IMR-90 (cell line): ENCODE results near the gene VPS4B. TPM values are rescaled to one million over a fixed set of nuclear protein-coding genes. Genes with fewer than 3 reads are reported as not detected.
A peak's percentile ranks its signal among the peaks of the same experiment; 100 is the strongest.

Source experiments
- ATAC-seq: fragments of 200-7000 bp; cut with Tn5 transposase; 2 replicates; pipeline ENCODE4 v1.9.1; 2020; ENCODE audit warnings: low read depth, mild to moderate bottlenecking, moderate library complexity
- BruUV-seq: library from RNA; stranded (reverse); fragments of 400-500 nt; replicated peaks from 2 replicates; lab custom pipeline; 2021; lab: Mats Ljungman, UMichigan
- CTCF ChIA-PET: fragments of 300-600 bp; formaldehyde crosslinking; extraction: SDS; loops from one replicate; lab custom pipeline; 2021; ENCODE audit warnings: antibody characterized with exemption; lab: Yijun Ruan, JAX
- POLR2A ChIA-PET: fragments of 300-600 bp; sonication (Branson Sonifier 250); formaldehyde crosslinking; loops from one replicate; lab custom pipeline; 2022; ENCODE audit warnings: antibody characterized with exemption; ENCODE audit not compliant: unreplicated experiment; lab: Charles Lee
- DNase-seq: peaks from one replicate; pipeline ENCODE4 v3.0.0; 2013
- H2AFZ ChIP-seq: replicated peaks from 2 replicates; pipeline ENCODE3; 2013; ENCODE audit warnings: low read length, mild to moderate bottlenecking; ENCODE audit not compliant: poor library complexity
- H2AK5ac ChIP-seq: 2 replicates; pipeline ENCODE4 v1.6.1; 2013; ENCODE audit warnings: low read depth, low read length, inconsistent platforms
- H2AK9ac ChIP-seq: replicated peaks from 2 replicates; pipeline ENCODE3; 2013; ENCODE audit warnings: mild to moderate bottlenecking, low read depth, low read length, moderate library complexity; ENCODE audit not compliant: poor library complexity
- H2BK120ac ChIP-seq: 2 replicates; pipeline ENCODE4 v1.6.1; 2013; ENCODE audit warnings: low read depth, low read length, inconsistent platforms
- H2BK15ac ChIP-seq: 3 replicates; pipeline ENCODE4 v1.6.1; 2013; ENCODE audit warnings: low read depth, low read length, inconsistent platforms
- H2BK20ac ChIP-seq: 2 replicates; pipeline ENCODE4 v1.6.1; 2013; ENCODE audit warnings: low read depth, mild to moderate bottlenecking, inconsistent platforms, low read length, moderate library complexity
- H2BK5ac ChIP-seq: 2 replicates; pipeline ENCODE4 v1.6.1; 2013; ENCODE audit warnings: mild to moderate bottlenecking, low read depth, low read length, inconsistent platforms; ENCODE audit not compliant: poor library complexity, severe bottlenecking
- H3K14ac ChIP-seq: replicated peaks from 2 replicates; pipeline ENCODE4 v1.6.1; 2013; ENCODE audit warnings: low read depth, low read length, inconsistent platforms
- H3K18ac ChIP-seq: 2 replicates; pipeline ENCODE4 v1.6.1; 2013; ENCODE audit warnings: low read depth, low read length, control low read depth
- H3K23ac ChIP-seq: 2 replicates; pipeline ENCODE4 v1.6.1; 2013; ENCODE audit warnings: low read depth, low read length, inconsistent platforms
- H3K27ac ChIP-seq: 2 replicates; pipeline ENCODE4 v1.5.1; 2013; ENCODE audit warnings: mild to moderate bottlenecking, control low read depth, low read length; ENCODE audit not compliant: insufficient read depth
- H3K27me3 ChIP-seq: 2 replicates; pipeline ENCODE4 v1.6.1; 2013; ENCODE audit warnings: low read length; ENCODE audit not compliant: control insufficient read depth, insufficient read depth
- H3K36me3 ChIP-seq: 2 replicates; pipeline ENCODE4 v1.6.1; 2013; ENCODE audit warnings: low read length, mixed read lengths; ENCODE audit not compliant: control insufficient read depth, insufficient read depth
- H3K4ac ChIP-seq: 2 replicates; pipeline ENCODE4 v1.6.1; 2013; ENCODE audit warnings: low read depth, low read length, inconsistent platforms
- H3K4me1 ChIP-seq: 2 replicates; pipeline ENCODE4 v1.6.1; 2013; ENCODE audit warnings: low read length, mixed read lengths; ENCODE audit not compliant: control insufficient read depth, insufficient read depth
- H3K4me2 ChIP-seq: 2 replicates; pipeline ENCODE4 v1.6.1; 2013; ENCODE audit warnings: low read depth, mild to moderate bottlenecking, control low read depth, low read length, moderate library complexity
- H3K4me3 ChIP-seq: 2 replicates; pipeline ENCODE4 v1.5.1; 2013; ENCODE audit warnings: low read depth, mild to moderate bottlenecking, control low read depth, low read length, moderate library complexity; ENCODE audit not compliant: insufficient read depth
- H3K56ac ChIP-seq: 2 replicates; pipeline ENCODE4 v1.6.1; 2013; ENCODE audit warnings: low read length, inconsistent platforms; ENCODE audit not compliant: insufficient read depth; ENCODE audit errors: extremely low read depth
- H3K79me1 ChIP-seq, 2 experiments: 2 replicates each; pipeline ENCODE4 v1.6.1; 2013; ENCODE audit warnings: low read length in 2 of 2, inconsistent platforms in 1 of 2, low read depth in 1 of 2
- H3K9ac ChIP-seq: 2 replicates; pipeline ENCODE4 v1.6.1; 2013; ENCODE audit warnings: low read depth, low read length, control low read depth
- H3K9me1 ChIP-seq: 2 replicates; pipeline ENCODE4 v1.6.1; 2013; ENCODE audit warnings: low read length, inconsistent platforms; ENCODE audit not compliant: insufficient read depth
- H3K9me3 ChIP-seq: 2 replicates; pipeline ENCODE4 v1.6.1; 2013; ENCODE audit warnings: low read length; ENCODE audit not compliant: control insufficient read depth, insufficient read depth
- H4K20me1 ChIP-seq: 2 replicates; pipeline ENCODE4 v1.6.1; 2013; ENCODE audit warnings: low read length, inconsistent platforms; ENCODE audit not compliant: insufficient read depth
- H4K5ac ChIP-seq: 2 replicates; pipeline ENCODE4 v1.6.1; 2013; ENCODE audit warnings: mild to moderate bottlenecking, low read depth, low read length, control low read depth
- H4K8ac ChIP-seq, 2 experiments: 2 replicates each; pipeline ENCODE4 v1.6.1; 2013; ENCODE audit warnings: low read depth in 2 of 2, low read length in 2 of 2, control low read depth in 1 of 2, inconsistent platforms in 1 of 2
- H4K91ac ChIP-seq: 2 replicates; pipeline ENCODE4 v1.6.1; 2013; ENCODE audit warnings: low read depth, low read length, inconsistent platforms; ENCODE audit not compliant: insufficient read depth
- BHLHE40 ChIP-seq: fragments of 150-350 bp; IDR thresholded peaks from 2 replicates; pipeline ENCODE4 v1.6.1; 2016; ENCODE audit warnings: mild to moderate bottlenecking, low read depth, low read length
- CHD1 ChIP-seq: IDR thresholded peaks from 2 replicates; pipeline ENCODE4 v1.6.1; 2012; ENCODE audit warnings: low read depth, low read length, improper control_type of control experiment
- RAD21 ChIP-seq: IDR thresholded peaks from 2 replicates; pipeline ENCODE4 v1.6.1; 2012; ENCODE audit warnings: low read length, improper control_type of control experiment
- SMC3 ChIP-seq: fragments of 150-350 bp; IDR thresholded peaks from 2 replicates; pipeline ENCODE4 v1.6.1; 2016; ENCODE audit warnings: low read depth, mild to moderate bottlenecking, antibody characterized with exemption, low read length, moderate library complexity
- WGBS, 2 experiments: methylation state at CpG; one replicate each; pipeline versions ENCODE4 v1.1.5 to v1.1.7; 2013; ENCODE audit warnings: missing lambda C conversion rate in 2 of 2; ENCODE audit not compliant: insufficient read length in 1 of 2; ENCODE audit errors: extremely low coverage in 2 of 2; 5-methylcytosine and 5-hydroxymethylcytosine counted together
- dilution Hi-C: fragments of 300-500 bp; cut with HindIII; formaldehyde crosslinking; loops from one replicate; pipeline ENCODE4 v1.14.3; 2018; ENCODE audit warnings: low sequenced_read_pairs; ENCODE audit not compliant: unreplicated experiment
- in situ Hi-C: fragments of 300-500 bp; cut with MboI; formaldehyde crosslinking; loops from 3 replicates; pipeline ENCODE4 v1.14.3; 2019; ENCODE audit warnings: low sequenced_read_pairs, inconsistent platforms, mixed read lengths
- intact Hi-C: fragments of 100-400 bp; cut with micrococcal nuclease; formaldehyde crosslinking; loops from 2 replicates; pipeline ENCODE4 v1.10.0; 2022
- polyA plus RNA-seq, 3 experiments: library from polyadenylated mRNA; depleted of rRNA; stranded (reverse); fragments of >200 nt; gene quantifications; 2 replicates each; pipeline ENCODE4 v1.2.3, GENCODE V29; 2012; ENCODE audit warnings: low replicate concordance in 1 of 3
- total RNA-seq: library from RNA; depleted of rRNA; stranded (reverse); fragments of >200 nt; gene quantifications from 2 replicates; pipeline ENCODE4 v1.2.3, GENCODE V29; 2012; rRNA removed
- TF ChIP-seq, protein P1 (sequence below): conservative IDR thresholded peaks from 2 replicates; pipeline ENCODE4 v1.5.1; 2012; ENCODE audit warnings: mild to moderate bottlenecking, low read depth, low read length, improper control_type of control experiment

The VPS4B gene
- total and polyA plus RNA-seq, 2 of the 4 experiments (the other 2 are of a cell fraction), result 16.2 to 31.5 TPM

DNA sequence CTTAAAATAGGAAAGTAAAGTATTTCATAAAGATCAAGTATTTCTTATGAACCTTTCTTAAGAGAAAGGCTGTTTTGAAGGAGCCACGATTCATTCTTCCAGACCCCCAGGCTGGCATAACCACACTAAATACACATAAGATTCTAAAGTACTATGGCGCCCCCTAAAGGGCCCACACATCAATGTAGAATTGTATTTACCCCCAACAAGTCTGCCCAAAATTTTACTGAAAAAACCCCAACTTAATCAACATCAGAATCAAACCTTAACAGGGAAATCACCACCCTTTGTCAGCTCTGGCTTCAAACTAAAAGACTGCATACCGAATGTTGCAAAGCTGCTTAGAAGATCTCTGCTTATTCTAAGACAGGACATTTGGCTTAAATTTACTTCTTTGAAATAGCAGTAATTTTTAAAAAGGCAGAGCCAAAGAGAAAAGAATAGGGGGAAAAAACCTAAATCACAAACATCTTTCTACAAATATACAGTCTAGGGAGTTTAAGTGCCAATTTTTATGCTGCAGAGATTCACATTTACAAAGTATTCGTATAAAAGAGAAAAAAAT lies 82.3 kb downstream of the VPS4B start:
- no peak overlapping the region for H3K27ac ChIP-seq
- no peak overlapping the region for H3K4me2 ChIP-seq
- H3K9ac ChIP-seq, result no peak overlapping the region
- H2AFZ ChIP-seq, result no peak overlapping the region
- H4K91ac ChIP-seq, result no peak overlapping the region
- dilution Hi-C loops, result no loop called here
- peaks cover 15 to 21% of the 10 kb centered on the region in 2 experiments for H3K79me1 ChIP-seq
- BruUV-seq, result no TSS peak
- H4K20me1 ChIP-seq, result no peaks in the 10 kb centered on the region
- TF ChIP-seq RAD21, result peak; percentile 52
- TF ChIP-seq BHLHE40, result no peak
- TF ChIP-seq SMC3, result peak; percentile 36; the same call in 1 of the 2 replicates
- TF ChIP-seq, protein P1, sequence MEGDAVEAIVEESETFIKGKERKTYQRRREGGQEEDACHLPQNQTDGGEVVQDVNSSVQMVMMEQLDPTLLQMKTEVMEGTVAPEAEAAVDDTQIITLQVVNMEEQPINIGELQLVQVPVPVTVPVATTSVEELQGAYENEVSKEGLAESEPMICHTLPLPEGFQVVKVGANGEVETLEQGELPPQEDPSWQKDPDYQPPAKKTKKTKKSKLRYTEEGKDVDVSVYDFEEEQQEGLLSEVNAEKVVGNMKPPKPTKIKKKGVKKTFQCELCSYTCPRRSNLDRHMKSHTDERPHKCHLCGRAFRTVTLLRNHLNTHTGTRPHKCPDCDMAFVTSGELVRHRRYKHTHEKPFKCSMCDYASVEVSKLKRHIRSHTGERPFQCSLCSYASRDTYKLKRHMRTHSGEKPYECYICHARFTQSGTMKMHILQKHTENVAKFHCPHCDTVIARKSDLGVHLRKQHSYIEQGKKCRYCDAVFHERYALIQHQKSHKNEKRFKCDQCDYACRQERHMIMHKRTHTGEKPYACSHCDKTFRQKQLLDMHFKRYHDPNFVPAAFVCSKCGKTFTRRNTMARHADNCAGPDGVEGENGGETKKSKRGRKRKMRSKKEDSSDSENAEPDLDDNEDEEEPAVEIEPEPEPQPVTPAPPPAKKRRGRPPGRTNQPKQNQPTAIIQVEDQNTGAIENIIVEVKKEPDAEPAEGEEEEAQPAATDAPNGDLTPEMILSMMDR, result peak; percentile 54
- TF ChIP-seq CHD1, result no peak
- H2AK5ac ChIP-seq, result no peak overlapping the region
- no peak overlapping the region for H4K5ac ChIP-seq
- H3K36me3 ChIP-seq, result peaks cover 36% of the 10 kb centered on the region
- no peak overlapping the region for H2BK120ac ChIP-seq
- POLR2A ChIA-PET, result no interaction called here
- H3K27me3 ChIP-seq, result no peaks in the 10 kb centered on the region
- ATAC-seq (no peak), DNase-seq (peak; percentile 41)
- 0% methylated on average over 1 of the region's 4 CpGs; no CpG with 5 or more reads in 1 of the 2 experiments for WGBS, 2 experiments
- peaks cover 6% of the 10 kb centered on the region for H3K4me1 ChIP-seq
- H2BK5ac ChIP-seq, result no peak overlapping the region
- H3K56ac ChIP-seq, result no peak overlapping the region
- CTCF ChIA-PET, result interaction anchor here (0.7 to 2.4 kb wide), 6 partner anchors 9 to 324 kb away, joined by 3 to 6 read pairs (median 3); no protein-coding TSS in a partner anchor
- no peak overlapping the region for H3K14ac ChIP-seq
- no peak overlapping the region for H2AK9ac ChIP-seq
- no peak overlapping the region for H3K4me3 ChIP-seq
- intact Hi-C loops, result no loop called here
- no peak overlapping the region for H2BK20ac ChIP-seq
- no peak overlapping the region for H3K18ac ChIP-seq
- H4K8ac ChIP-seq, result no peak overlapping the region
- no peak overlapping the region for H2BK15ac ChIP-seq
- in situ Hi-C loops, result no loop called here
- no peak overlapping the region for H3K23ac ChIP-seq
- H3K9me1 ChIP-seq, result 0 out of 2 replicates have a peak, but pooled peaks cover 4% of the 10 kb centered on the region
- H3K4ac ChIP-seq, result no peak overlapping the region
- no peaks in the 10 kb centered on the region for H3K9me3 ChIP-seq

Other genes starting within 250 kb of the VPS4B start
- gene BCL2, start 102.7 kb downstream of the VPS4B start, total RNA-seq, result 0.54 and 0.56 TPM in 2 replicates
- gene BCL2, start 102.7 kb downstream of the VPS4B start, polyA plus RNA-seq (2012; rRNA removed), result 0.24 and 0.33 TPM in 2 replicates
- 21.5 and 23.3 TPM in 2 replicates for gene KDSR, start 55.3 kb downstream of the VPS4B start, total RNA-seq
- 19.3 and 21.9 TPM in 2 replicates for gene KDSR, start 55.3 kb downstream of the VPS4B start, polyA plus RNA-seq (2012; rRNA removed)
- gene SERPINB5, start 54.5 kb upstream of the VPS4B start, total RNA-seq, result not detected in 2 replicates
- gene SERPINB5, start 54.5 kb upstream of the VPS4B start, polyA plus RNA-seq (2012; rRNA removed), result not detected in 2 replicates
- gene SERPINB12, start 119.9 kb upstream of the VPS4B start, total RNA-seq, result not detected in 2 replicates
- gene SERPINB12, start 119.9 kb upstream of the VPS4B start, polyA plus RNA-seq (2012; rRNA removed), result not detected in 2 replicates
- not detected in 2 replicates for gene SERPINB13, start 164.9 kb upstream of the VPS4B start, total RNA-seq
- not detected in 2 replicates for gene SERPINB13, start 164.9 kb upstream of the VPS4B start, polyA plus RNA-seq (2012; rRNA removed)
- not detected in 2 replicates for gene SERPINB4, start 221.8 kb upstream of the VPS4B start, total RNA-seq
- gene SERPINB4, start 221.8 kb upstream of the VPS4B start, polyA plus RNA-seq (2012; rRNA removed), result not detected in 2 replicates
- not detected in 2 replicates for gene SERPINB3, start 239.4 kb upstream of the VPS4B start, total RNA-seq
- not detected in 2 replicates for gene SERPINB3, start 239.4 kb upstream of the VPS4B start, polyA plus RNA-seq (2012; rRNA removed)